ENCODE results near the gene FURIN.

- no peak for TF ChIP-seq ZNF274 (IDR thresholded peaks at IDR 0.05; ENCODE audit: low read depth, low read length)
- no peak for TF ChIP-seq SUZ12 (IDR thresholded peaks at IDR 0.05; ENCODE audit: extremely low read depth, insufficient read depth, insufficient read length)
Observed at GRCh38 chr15:90917569-90917968, 49.2 kb downstream of the FURIN start.

Data from NT2/D1 (cell line).